ENCODE measurements around the gene PIMREG. TPM values are rescaled to one million over a fixed set of nuclear protein-coding genes. Genes with fewer than 3 reads are reported as not detected.

The PIMREG gene
- 13.7 and 22.1 TPM in 2 replicates for total RNA-seq (2012; rRNA removed)

DNA sequence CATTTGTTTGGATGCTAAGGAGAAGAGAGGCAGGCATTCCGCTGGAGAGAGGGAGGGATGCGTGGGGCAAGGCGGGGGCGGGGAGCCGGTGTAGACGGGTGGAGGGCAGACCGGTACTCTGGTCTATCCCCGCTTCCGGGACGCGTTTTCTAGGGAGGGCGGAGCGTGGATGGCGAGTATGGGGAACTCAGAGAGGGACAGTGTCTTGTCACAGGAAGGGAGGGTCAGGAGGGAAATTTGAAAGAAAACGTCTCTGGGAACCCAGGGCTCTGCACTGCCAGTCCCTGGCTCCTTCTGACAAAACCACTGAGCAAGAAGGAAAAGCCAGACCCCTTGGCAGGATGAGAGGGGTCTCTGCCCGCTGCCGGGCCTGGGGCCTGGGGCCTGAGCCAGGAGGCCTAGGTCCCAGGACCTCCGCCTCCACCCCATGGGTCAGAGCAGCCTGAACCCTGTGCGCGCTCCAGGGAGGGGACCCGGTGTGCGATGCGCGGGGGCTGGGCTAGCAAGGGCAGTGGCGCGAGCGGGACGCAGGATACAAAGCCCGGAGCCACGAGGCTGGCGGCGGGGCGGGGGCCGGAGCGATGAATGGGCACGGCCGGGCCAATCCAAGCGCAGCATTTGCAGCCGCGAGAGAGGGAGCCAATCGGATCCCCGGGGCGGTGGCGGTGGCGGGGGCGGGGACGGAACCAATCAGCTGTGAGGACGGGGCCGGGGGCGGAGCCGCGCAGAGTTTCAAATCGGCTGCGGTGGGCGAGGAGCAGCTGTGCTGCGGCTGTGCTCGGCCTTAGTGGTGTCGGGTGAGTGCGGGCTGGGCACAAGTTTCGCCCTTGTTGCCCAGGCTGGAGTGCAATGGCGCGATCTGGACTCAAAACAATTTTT, at the start of gene PIMREG:
Gene PIMREG, plus strand, starts transcription at position 764 of the 879 bp plus-strand sequence. CDS start 656 bp downstream, outside the sequence.
- Histone ChIP-seq H3K9ac (ENCODE audit: low read depth, low read length) (peak within 1 kb of the TSS; percentile 82), H3K27me3 (ENCODE audit: control insufficient read depth, insufficient read depth, low read length) (no peaks in the 10 kb centered on the region), H3K4me2 (ENCODE audit: low read length) (peak within 1 kb of the TSS; percentile 100), H3K36me3 (ENCODE audit: insufficient read depth, low read length) (peaks cover 7% of the 10 kb centered on the region), H3K4me1 (ENCODE audit: control insufficient read depth, insufficient read depth, low read length) (peaks cover 18% of the 10 kb centered on the region), H3K4me3 (ENCODE audit: low read length) (peak within 1 kb of the TSS; percentile 90), H3K9me3 (replicated peaks; ENCODE audit: low read length) (no peaks in the 10 kb centered on the region)

- Histone ChIP-seq H3K4me1 (ENCODE audit: control insufficient read depth, insufficient read depth, low read length) (no peaks in the 10 kb centered on the region), H3K4me3 (ENCODE audit: low read length) (no peak overlapping the region), H3K9me3 (replicated peaks; ENCODE audit: low read length) (no peaks in the 10 kb centered on the region), H3K9ac (ENCODE audit: low read depth, low read length) (no peak overlapping the region), H3K27me3 (ENCODE audit: control insufficient read depth, insufficient read depth, low read length) (peaks cover 39% of the 10 kb centered on the region), H3K4me2 (ENCODE audit: low read length) (no peak overlapping the region), H3K36me3 (ENCODE audit: insufficient read depth, low read length) (no peaks in the 10 kb centered on the region)
Measured at GRCh38 chr17:6398955-6399354, 45.3 kb upstream of the PIMREG start.

DNA sequence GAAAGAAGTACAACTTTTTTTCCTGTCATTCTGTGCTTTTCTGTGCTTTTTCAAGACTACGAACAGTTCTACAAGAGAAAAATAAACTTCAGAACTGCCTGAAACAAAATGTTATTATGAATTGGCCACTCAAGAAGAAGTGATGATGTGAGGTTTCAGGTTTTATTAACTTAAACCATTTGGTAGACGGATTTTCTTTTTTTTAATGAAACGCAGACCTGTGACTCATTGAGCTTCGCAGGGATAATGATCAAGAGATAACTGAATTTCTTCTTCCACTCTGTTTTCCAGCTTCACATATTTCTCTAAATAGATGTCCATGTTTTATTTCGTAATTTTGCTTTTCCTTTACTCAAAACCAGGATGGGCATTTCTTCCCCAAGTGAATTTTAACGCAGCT, 42.0 kb upstream of the PIMREG start:
- Histone ChIP-seq H3K4me3 (ENCODE audit: low read length) (no peak overlapping the region), H3K4me2 (ENCODE audit: low read length) (no peak overlapping the region), H3K27me3 (ENCODE audit: control insufficient read depth, insufficient read depth, low read length) (peaks cover 36% of the 10 kb centered on the region), H3K9ac (ENCODE audit: low read depth, low read length) (no peak overlapping the region), H3K9me3 (replicated peaks; ENCODE audit: low read length) (no peaks in the 10 kb centered on the region), H3K36me3 (ENCODE audit: insufficient read depth, low read length) (no peaks in the 10 kb centered on the region), H3K4me1 (ENCODE audit: control insufficient read depth, insufficient read depth, low read length) (no peaks in the 10 kb centered on the region)

DNA sequence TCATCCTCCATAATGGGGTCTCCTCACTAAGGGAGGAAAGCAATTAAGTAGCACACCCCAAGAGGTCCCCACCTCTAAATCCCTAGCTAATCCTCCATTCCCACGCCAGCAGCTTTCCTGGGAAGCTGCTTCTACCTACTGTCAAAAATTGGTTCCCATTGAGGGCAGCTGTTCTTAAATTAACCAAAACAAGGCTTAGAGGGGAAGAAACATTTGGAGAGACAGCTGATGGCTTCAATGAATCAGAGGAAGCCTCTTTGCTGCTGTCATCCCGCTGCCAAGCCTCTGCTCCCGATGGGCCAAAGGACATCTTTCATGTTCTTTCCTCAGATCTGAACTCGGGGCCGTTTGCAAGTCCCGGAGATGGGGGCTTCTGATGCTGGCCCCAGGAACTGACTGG, 36.0 kb upstream of the PIMREG start:
- Histone ChIP-seq H3K9me3 (replicated peaks; ENCODE audit: low read length) (no peaks in the 10 kb centered on the region), H3K4me3 (ENCODE audit: low read length) (no peak overlapping the region), H3K27me3 (ENCODE audit: control insufficient read depth, insufficient read depth, low read length) (peaks cover 41% of the 10 kb centered on the region), H3K36me3 (ENCODE audit: insufficient read depth, low read length) (no peaks in the 10 kb centered on the region), H3K9ac (ENCODE audit: low read depth, low read length) (no peak overlapping the region), H3K4me1 (ENCODE audit: control insufficient read depth, insufficient read depth, low read length) (no peaks in the 10 kb centered on the region), H3K4me2 (ENCODE audit: low read length) (no peak overlapping the region)

- Histone ChIP-seq H3K4me2 (ENCODE audit: low read length) (no peak overlapping the region), H3K9me3 (replicated peaks; ENCODE audit: low read length) (no peaks in the 10 kb centered on the region), H3K4me1 (ENCODE audit: control insufficient read depth, insufficient read depth, low read length) (no peaks in the 10 kb centered on the region), H3K27me3 (ENCODE audit: control insufficient read depth, insufficient read depth, low read length) (peaks cover 40% of the 10 kb centered on the region), H3K36me3 (ENCODE audit: insufficient read depth, low read length) (no peaks in the 10 kb centered on the region), H3K4me3 (ENCODE audit: low read length) (no peak overlapping the region), H3K9ac (ENCODE audit: low read depth, low read length) (no peak overlapping the region)
Measured at GRCh38 chr17:6408735-6409134, 35.5 kb upstream of the PIMREG start.

GRCh38 chr17:6413065-6413464, 31.2 kb upstream of the PIMREG start:
- peaks cover 42% of the 10 kb centered on the region for H3K27me3 ChIP-seq (ENCODE audit: control insufficient read depth, insufficient read depth, low read length)
- H3K4me3 ChIP-seq (ENCODE audit: low read length) = no peak overlapping the region
- H3K4me2 ChIP-seq (ENCODE audit: low read length) = no peak overlapping the region

GRCh38 chr17:6415616-6416015, 28.6 kb upstream of the PIMREG start:
- H3K9ac ChIP-seq (ENCODE audit: low read depth, low read length) = no peak overlapping the region
- H3K4me2 ChIP-seq (ENCODE audit: low read length) = no peak overlapping the region
- no peaks in the 10 kb centered on the region for H3K4me1 ChIP-seq (ENCODE audit: control insufficient read depth, insufficient read depth, low read length)
- peaks cover 44% of the 10 kb centered on the region for H3K27me3 ChIP-seq (ENCODE audit: control insufficient read depth, insufficient read depth, low read length)
- no peak overlapping the region for H3K4me3 ChIP-seq (ENCODE audit: low read length)
- no peaks in the 10 kb centered on the region for H3K36me3 ChIP-seq (ENCODE audit: insufficient read depth, low read length)
- no peaks in the 10 kb centered on the region for H3K9me3 ChIP-seq (replicated peaks; ENCODE audit: low read length)

More at GRCh38 chr17:6413065-6413464, 31.2 kb upstream of the PIMREG start:
- Histone ChIP-seq H3K9me3 (replicated peaks; ENCODE audit: low read length) (no peaks in the 10 kb centered on the region), H3K36me3 (ENCODE audit: insufficient read depth, low read length) (no peaks in the 10 kb centered on the region), H3K9ac (ENCODE audit: low read depth, low read length) (no peak overlapping the region), H3K4me1 (ENCODE audit: control insufficient read depth, insufficient read depth, low read length) (no peaks in the 10 kb centered on the region)

- no peak overlapping the region for H3K4me3 ChIP-seq (ENCODE audit: low read length)
- no peak overlapping the region for H3K9ac ChIP-seq (ENCODE audit: low read depth, low read length)
- no peaks in the 10 kb centered on the region for H3K36me3 ChIP-seq (ENCODE audit: insufficient read depth, low read length)
- no peak overlapping the region for H3K4me2 ChIP-seq (ENCODE audit: low read length)
- H3K4me1 ChIP-seq (ENCODE audit: control insufficient read depth, insufficient read depth, low read length) = no peaks in the 10 kb centered on the region
- no peaks in the 10 kb centered on the region for H3K9me3 ChIP-seq (replicated peaks; ENCODE audit: low read length)
- H3K27me3 ChIP-seq (ENCODE audit: control insufficient read depth, insufficient read depth, low read length) = peaks cover 24% of the 10 kb centered on the region
Measured at GRCh38 chr17:6420173-6420641, 24.0 kb upstream of the PIMREG start.

DNA sequence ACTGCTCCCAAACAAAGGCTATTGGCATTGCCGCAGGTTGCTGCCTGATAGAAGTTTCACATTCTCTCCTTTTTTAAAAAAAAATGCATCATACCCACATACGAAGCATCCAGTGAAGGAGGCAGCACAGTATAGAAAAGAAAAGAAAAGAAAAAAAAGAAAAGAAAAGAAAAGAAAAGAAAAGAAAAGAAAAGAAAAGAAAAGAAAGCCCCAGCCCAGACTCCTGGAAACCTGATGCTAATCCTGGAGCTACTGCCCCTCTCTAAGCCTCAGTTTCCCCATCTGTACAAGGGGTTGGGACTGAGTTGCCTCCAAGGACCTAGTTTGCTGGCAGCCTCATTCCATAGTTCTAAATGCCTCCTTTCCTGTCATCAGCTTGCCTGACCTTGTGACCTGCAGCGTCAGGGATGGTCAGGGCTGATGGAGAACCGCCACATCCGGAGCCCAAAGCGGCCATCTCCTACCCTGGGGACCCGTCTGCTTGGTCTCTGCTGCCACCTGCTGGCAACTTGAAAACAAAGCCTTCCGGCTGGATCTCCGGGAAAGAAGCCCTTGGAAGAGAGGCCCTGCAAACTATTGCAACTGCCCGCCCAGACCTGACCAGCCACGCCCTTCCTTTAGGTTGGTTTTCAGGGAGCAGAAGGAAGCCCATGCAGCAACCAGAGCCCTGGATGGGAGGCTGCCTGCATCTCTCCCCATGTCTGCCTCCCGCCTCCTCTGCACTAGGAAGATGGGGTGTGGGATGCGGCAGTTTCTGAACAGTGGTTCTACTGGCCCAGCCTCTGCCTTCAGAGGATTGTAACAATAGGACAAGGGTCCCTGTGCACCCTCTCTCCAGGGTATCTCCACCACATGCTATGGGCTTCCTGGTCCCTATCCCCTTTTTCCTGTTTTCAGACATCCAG, 22.3 kb upstream of the PIMREG start:
- no peaks in the 10 kb centered on the region for H3K36me3 ChIP-seq (ENCODE audit: insufficient read depth, low read length)
- H3K9ac ChIP-seq (ENCODE audit: low read depth, low read length) = no peak overlapping the region
- no peak overlapping the region for H3K4me2 ChIP-seq (ENCODE audit: low read length)
- H3K4me3 ChIP-seq (ENCODE audit: low read length) = no peak overlapping the region
- H3K4me1 ChIP-seq (ENCODE audit: control insufficient read depth, insufficient read depth, low read length) = no peaks in the 10 kb centered on the region
- H3K27me3 ChIP-seq (ENCODE audit: control insufficient read depth, insufficient read depth, low read length) = peaks cover 20% of the 10 kb centered on the region
- no peaks in the 10 kb centered on the region for H3K9me3 ChIP-seq (replicated peaks; ENCODE audit: low read length)

DNA sequence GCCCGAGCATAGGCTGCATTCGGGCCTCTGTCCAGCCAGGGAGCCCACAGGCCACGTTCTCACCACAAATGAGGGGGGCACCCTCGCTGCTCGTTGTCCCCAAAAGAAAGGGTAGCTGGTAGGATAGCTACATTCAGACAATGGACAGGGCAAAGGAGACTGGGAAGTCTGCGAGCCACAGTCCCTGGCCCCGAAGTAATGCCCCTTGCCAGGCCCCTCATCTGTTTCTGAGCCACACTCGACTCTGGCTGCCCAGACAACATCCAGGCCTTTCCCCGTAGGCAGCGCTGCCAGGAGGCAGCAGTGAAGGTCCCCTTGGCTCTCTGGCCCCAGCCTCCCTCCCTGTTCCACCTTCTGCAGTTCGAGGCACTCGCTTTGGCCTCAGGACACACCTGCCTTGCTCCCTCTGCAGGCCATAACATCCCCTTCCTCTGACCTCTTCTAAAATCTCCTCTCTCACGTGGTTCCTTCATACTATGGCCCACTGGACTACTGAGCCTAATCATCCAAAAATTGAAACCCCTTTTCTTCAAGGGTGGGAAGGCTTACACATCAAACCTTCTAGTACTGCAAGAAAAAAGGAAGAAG, 21.5 kb upstream of the PIMREG start:
- Histone ChIP-seq H3K27me3 (ENCODE audit: control insufficient read depth, insufficient read depth, low read length) (peaks cover 15% of the 10 kb centered on the region), H3K4me1 (ENCODE audit: control insufficient read depth, insufficient read depth, low read length) (no peaks in the 10 kb centered on the region), H3K9ac (ENCODE audit: low read depth, low read length) (no peak overlapping the region), H3K4me2 (ENCODE audit: low read length) (no peak overlapping the region), H3K4me3 (ENCODE audit: low read length) (no peak overlapping the region), H3K36me3 (ENCODE audit: insufficient read depth, low read length) (no peaks in the 10 kb centered on the region), H3K9me3 (replicated peaks; ENCODE audit: low read length) (no peaks in the 10 kb centered on the region)

DNA sequence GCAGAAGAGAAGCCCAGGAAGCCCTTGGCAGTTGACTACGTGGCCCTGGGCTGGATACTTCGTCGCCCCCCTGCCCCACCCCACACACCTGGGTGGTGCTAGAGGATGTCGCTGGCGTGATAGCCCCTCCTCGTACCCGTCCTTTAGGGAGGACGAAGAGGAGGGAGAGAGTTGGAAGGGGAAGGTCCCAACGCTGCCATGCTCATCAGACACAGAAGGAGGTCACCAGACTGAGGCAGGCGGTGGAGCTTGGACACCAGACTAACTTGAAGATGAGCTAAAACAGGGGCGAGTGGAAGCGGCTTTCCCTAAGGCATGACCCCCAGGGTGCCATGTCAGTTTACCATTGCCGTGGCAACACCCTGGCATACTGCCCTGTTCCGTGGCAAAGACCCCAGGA, 20.3 kb upstream of the PIMREG start:
- Histone ChIP-seq H3K9ac (ENCODE audit: low read depth, low read length) (no peak overlapping the region), H3K36me3 (ENCODE audit: insufficient read depth, low read length) (no peaks in the 10 kb centered on the region), H3K9me3 (replicated peaks; ENCODE audit: low read length) (no peaks in the 10 kb centered on the region), H3K4me3 (ENCODE audit: low read length) (no peak overlapping the region), H3K4me1 (ENCODE audit: control insufficient read depth, insufficient read depth, low read length) (no peaks in the 10 kb centered on the region), H3K4me2 (ENCODE audit: low read length) (no peak overlapping the region), H3K27me3 (ENCODE audit: control insufficient read depth, insufficient read depth, low read length) (peaks cover 10% of the 10 kb centered on the region)
